Measurements from ENCODE around the gene BLNK.

Gene BLNK

GRCh38 chr10:96263176-96263575 is 8.2 kb downstream of the BLNK start:
- TF ChIP-seq SIN3A (IDR thresholded peaks at IDR 0.05; ENCODE audit: borderline replicate concordance, insufficient read depth, low read length) (no peak), FOXP2 (optimal IDR thresholded peaks at IDR 0.05; ENCODE audit: borderline replicate concordance, extremely low read depth, extremely low read length, insufficient read depth) (no peak), TAF1 (IDR thresholded peaks at IDR 0.05; ENCODE audit: borderline replicate concordance, insufficient read depth, low read length) (no peak), REST (IDR thresholded peaks at IDR 0.05; ENCODE audit: insufficient read depth in 1 of 2, low read depth in 2 of 2, low read length in 2 of 2) (no peak), POLR2AphosphoS5 (IDR thresholded peaks at IDR 0.05; ENCODE audit: low read depth, low read length) (no peak)

GRCh38 chr10:96261930-96262329 is 9.4 kb downstream of the BLNK start:
- no peak for TF ChIP-seq TAF1 (IDR thresholded peaks at IDR 0.05; ENCODE audit: borderline replicate concordance, insufficient read depth, low read length)
- TF ChIP-seq SIN3A (IDR thresholded peaks at IDR 0.05; ENCODE audit: borderline replicate concordance, insufficient read depth, low read length) = no peak
- no peak for TF ChIP-seq FOXP2 (optimal IDR thresholded peaks at IDR 0.05; ENCODE audit: borderline replicate concordance, extremely low read depth, extremely low read length, insufficient read depth)
- TF ChIP-seq REST (IDR thresholded peaks at IDR 0.05; ENCODE audit: insufficient read depth in 1 of 2, low read depth in 2 of 2, low read length in 2 of 2) = no peak
- TF ChIP-seq POLR2AphosphoS5 (IDR thresholded peaks at IDR 0.05; ENCODE audit: low read depth, low read length) = no peak

GRCh38 chr10:96261132-96261531 is 10.2 kb downstream of the BLNK start:
- TF ChIP-seq FOXP2 (optimal IDR thresholded peaks at IDR 0.05; ENCODE audit: borderline replicate concordance, extremely low read depth, extremely low read length, insufficient read depth) (no peak), POLR2AphosphoS5 (IDR thresholded peaks at IDR 0.05; ENCODE audit: low read depth, low read length) (no peak), REST (IDR thresholded peaks at IDR 0.05; ENCODE audit: insufficient read depth in 1 of 2, low read depth in 2 of 2, low read length in 2 of 2) (no peak), TAF1 (IDR thresholded peaks at IDR 0.05; ENCODE audit: borderline replicate concordance, insufficient read depth, low read length) (no peak), SIN3A (IDR thresholded peaks at IDR 0.05; ENCODE audit: borderline replicate concordance, insufficient read depth, low read length) (no peak)

GRCh38 chr10:96260014-96260413 is 11.4 kb downstream of the BLNK start:
- no peak for TF ChIP-seq SIN3A (IDR thresholded peaks at IDR 0.05; ENCODE audit: borderline replicate concordance, insufficient read depth, low read length)
- no peak for TF ChIP-seq POLR2AphosphoS5 (IDR thresholded peaks at IDR 0.05; ENCODE audit: low read depth, low read length)
- TF ChIP-seq REST (IDR thresholded peaks at IDR 0.05; ENCODE audit: insufficient read depth in 1 of 2, low read depth in 2 of 2, low read length in 2 of 2) = no peak
- no peak for TF ChIP-seq FOXP2 (optimal IDR thresholded peaks at IDR 0.05; ENCODE audit: borderline replicate concordance, extremely low read depth, extremely low read length, insufficient read depth)
- TF ChIP-seq TAF1 (IDR thresholded peaks at IDR 0.05; ENCODE audit: borderline replicate concordance, insufficient read depth, low read length) = no peak

- TF ChIP-seq POLR2AphosphoS5 (IDR thresholded peaks at IDR 0.05; ENCODE audit: low read depth, low read length) (no peak), FOXP2 (optimal IDR thresholded peaks at IDR 0.05; ENCODE audit: borderline replicate concordance, extremely low read depth, extremely low read length, insufficient read depth) (no peak), SIN3A (IDR thresholded peaks at IDR 0.05; ENCODE audit: borderline replicate concordance, insufficient read depth, low read length) (no peak), TAF1 (IDR thresholded peaks at IDR 0.05; ENCODE audit: borderline replicate concordance, insufficient read depth, low read length) (no peak), REST (IDR thresholded peaks at IDR 0.05; ENCODE audit: insufficient read depth in 1 of 2, low read depth in 2 of 2, low read length in 2 of 2) (no peak)
These were observed 12.2 kb downstream of the BLNK start for GRCh38 chr10:96259150-96259549.
